Astrocyte of the spinal cord (primary cell): ENCODE measurements around the gene OGDH.

Experiments
- DNase-seq: peaks from one replicate; pipeline ENCODE4 v3.0.0; 2011; ENCODE audit warnings: low read depth, low spot score
- H3K4me3 ChIP-seq: 2 replicates; pipeline ENCODE4 v1.5.1; 2011; ENCODE audit warnings: low read depth, mild to moderate bottlenecking, low read length, moderate library complexity
- in situ Hi-C: cut with HindIII; loops from 2 replicates; pipeline ENCODE4 v1.10.0; 2017; ENCODE audit warnings: low sequenced_read_pairs
- TF ChIP-seq, protein P1 (sequence below): IDR thresholded peaks from 2 replicates; pipeline ENCODE4 v1.5.1; 2012; ENCODE audit warnings: low read depth, mild to moderate bottlenecking, low read length, inconsistent platforms

The OGDH gene

DNA sequence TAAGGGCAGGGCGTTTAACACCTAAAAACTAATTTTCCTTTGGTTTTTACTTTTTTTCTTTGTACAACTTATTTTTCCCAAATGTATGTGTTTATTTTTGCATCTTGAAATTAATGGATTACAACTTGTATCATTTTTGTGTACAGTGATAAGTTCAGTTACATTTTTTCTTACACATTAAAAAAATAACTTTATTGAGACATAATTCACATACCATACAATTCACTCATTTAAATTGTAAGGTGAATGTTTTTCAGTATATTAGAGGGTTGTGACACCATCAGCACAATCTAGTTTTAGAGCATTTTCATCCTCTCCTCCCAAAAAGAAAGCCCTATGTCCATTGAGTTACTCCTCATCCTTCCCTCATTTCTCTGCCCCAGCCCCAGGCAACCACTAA lies 11.6 kb downstream of the OGDH start:
- no peak for DNase-seq
- in situ Hi-C loops = no loop called here
- TF ChIP-seq, protein P1, sequence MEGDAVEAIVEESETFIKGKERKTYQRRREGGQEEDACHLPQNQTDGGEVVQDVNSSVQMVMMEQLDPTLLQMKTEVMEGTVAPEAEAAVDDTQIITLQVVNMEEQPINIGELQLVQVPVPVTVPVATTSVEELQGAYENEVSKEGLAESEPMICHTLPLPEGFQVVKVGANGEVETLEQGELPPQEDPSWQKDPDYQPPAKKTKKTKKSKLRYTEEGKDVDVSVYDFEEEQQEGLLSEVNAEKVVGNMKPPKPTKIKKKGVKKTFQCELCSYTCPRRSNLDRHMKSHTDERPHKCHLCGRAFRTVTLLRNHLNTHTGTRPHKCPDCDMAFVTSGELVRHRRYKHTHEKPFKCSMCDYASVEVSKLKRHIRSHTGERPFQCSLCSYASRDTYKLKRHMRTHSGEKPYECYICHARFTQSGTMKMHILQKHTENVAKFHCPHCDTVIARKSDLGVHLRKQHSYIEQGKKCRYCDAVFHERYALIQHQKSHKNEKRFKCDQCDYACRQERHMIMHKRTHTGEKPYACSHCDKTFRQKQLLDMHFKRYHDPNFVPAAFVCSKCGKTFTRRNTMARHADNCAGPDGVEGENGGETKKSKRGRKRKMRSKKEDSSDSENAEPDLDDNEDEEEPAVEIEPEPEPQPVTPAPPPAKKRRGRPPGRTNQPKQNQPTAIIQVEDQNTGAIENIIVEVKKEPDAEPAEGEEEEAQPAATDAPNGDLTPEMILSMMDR = no peak
- no peak overlapping the region for H3K4me3 ChIP-seq

DNA sequence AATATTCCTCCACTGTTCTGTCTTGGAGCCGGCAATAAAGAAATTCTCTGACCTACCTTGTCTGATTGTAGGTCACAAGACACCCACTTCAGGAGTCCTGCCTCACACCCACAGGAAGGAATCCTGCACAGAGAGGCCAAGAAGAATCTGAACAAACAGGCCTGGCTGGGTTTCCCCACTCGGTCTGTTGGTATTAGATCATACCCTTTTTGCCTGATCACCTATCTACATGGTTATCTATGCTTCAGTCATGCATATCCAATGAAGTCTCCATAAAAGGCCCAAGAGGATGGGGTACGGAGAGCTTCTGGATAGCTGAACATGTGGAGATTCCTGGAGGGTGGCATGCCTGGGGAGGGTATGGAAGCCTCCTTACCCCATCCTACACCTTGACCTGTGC lies 12.3 kb downstream of the OGDH start:
- TF ChIP-seq, protein P1 = no peak
- in situ Hi-C loops = no loop called here
- H3K4me3 ChIP-seq = no peak overlapping the region
- DNase-seq = no peak

DNA sequence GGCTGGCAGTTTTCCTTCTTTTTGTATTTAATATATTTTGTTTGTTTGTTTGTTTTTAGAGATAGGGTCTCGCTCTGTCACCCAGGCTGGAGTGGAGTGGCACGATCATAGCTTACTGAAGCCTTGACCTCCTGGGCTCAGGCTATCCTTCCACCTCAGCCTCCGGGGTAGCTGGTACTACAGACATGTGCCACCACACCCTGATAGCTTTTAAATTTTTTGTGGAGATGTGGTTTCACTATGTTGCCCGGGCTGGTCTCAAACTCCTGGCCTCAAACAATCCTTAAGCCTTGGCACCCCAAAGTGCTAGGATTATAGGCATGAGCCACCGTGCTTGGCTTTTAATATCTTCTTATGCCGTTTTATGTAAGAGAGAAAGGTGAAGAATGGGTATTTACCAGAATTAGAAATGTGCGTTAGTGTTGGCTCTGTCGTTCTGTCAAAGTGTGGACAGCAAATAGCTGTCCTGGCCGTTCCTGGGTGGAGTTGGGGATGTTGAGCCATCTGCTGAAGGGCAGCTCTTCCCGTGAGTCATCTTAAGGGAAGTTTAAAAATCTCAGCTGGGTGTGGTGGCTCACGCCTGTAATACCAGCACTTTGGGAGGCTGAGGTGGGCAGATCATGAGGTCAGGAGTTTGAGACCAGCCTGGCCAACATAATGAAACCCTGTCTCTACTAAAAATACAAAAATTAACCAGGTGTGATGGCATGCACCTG lies 14.8 kb downstream of the OGDH start:
- H3K4me3 ChIP-seq = no peak overlapping the region
- no peak for DNase-seq
- in situ Hi-C loops = no loop called here
- TF ChIP-seq, protein P1 = no peak

DNA sequence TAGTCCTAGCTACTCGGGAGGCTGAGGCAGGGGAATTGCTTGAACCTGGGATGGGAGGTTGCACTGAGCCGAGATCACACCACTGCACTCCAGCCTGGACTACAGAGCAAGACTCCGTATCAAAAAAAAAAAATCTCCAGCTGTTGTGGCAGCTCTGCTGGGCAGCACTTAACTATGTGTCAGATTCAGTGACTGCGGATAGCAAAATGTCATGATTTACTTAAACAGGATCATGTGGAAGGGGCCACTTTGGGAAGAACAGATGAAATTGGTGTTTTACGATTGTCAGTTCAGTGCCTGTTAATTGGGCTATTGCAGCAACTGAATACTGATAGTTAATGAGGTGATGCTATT lies 15.3 kb downstream of the OGDH start:
- no peak overlapping the region for H3K4me3 ChIP-seq
- TF ChIP-seq, protein P1 = no peak
- in situ Hi-C loops = no loop called here
- no peak for DNase-seq

DNA sequence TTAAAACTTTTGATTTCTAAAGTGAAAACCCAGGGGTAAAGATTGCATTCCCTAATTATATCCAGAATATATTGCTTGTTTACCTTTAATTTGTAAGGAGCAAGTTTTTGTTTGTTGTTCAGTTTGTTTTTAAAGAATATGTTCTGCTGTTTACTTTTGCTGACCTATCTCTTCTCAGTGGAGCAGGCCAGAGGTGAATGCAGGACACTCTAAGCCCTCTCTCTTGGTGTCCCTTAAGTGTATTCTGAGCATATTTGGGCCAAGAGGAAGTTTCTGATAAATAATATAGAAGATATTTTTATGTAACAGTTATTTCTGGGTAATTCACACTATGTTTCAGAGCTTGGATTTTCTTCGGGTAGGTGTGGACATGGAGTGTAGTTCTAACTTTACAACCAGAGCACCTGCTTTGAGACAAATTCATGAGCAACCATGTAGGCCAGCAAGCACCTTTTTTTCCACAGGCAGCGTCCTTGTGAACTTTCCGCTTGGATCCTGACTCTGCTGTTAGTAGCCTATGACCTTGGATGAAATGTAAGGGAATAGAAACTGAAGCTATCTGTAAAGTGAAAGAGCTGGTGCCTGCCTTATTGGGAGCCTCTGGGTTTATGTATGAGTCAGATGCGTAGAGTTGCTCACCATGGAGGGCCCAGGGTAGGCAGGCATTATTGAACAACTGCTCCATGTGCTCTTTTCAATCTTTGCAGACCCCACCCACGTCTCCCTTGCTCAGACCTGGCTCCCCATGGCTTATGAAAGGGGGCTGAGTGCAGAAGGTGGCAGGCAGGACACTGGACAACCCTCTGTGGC lies 16.1 kb downstream of the OGDH start:
- no peak overlapping the region for H3K4me3 ChIP-seq
- in situ Hi-C loops = no loop called here
- TF ChIP-seq, protein P1 = no peak
- DNase-seq = no peak

DNA sequence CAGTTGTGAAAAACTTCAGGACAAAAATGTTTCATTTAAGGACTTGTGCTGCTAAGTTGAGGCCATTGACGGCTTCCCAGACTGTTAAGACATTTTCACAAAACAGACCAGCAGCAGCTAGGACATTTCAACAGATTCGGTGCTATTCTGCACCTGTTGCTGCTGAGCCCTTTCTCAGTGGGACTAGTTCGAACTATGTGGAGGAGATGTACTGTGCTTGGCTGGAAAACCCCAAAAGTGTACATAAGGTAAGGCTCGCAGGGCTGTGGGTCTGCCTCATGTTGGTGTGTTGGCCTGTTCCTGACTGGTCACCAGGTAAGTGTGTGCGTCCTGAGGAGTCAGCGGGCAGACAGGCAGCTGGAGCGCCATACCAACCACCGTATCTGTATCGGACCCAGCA lies 17.9 kb downstream of the OGDH start:
- TF ChIP-seq, protein P1 = no peak
- no peak overlapping the region for H3K4me3 ChIP-seq
- in situ Hi-C loops = no loop called here
- DNase-seq = no peak
